ENCODE data around the gene ZNF385B.

DNA sequence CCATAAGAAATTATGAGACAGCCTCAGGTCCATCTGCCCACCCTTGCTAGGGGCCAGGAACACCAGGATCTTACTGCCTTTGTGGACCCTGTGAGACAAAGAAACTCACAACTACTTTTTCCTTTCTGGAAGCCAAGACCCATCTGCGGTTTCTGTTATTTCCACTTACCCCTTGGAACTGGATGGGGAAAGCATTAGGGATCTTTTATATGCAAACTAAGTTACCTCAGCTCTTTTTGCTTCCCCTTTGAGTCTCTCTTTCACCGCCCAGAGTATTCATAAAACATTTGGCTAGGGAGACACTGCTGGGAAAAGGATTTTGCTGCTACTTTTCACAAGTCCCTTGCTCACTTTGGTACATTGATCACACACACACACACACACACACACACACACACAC is 95.7 kb downstream of the ZNF385B start:
- no peak for TF ChIP-seq JUND (IDR thresholded peaks at IDR 0.05)
- TF ChIP-seq CTCF (IDR thresholded peaks at IDR 0.05; ENCODE audit: low read depth, low read length, missing input control), result no peak
- TF ChIP-seq RAD21 (IDR thresholded peaks at IDR 0.05), result no peak
- TF ChIP-seq, protein P1, sequence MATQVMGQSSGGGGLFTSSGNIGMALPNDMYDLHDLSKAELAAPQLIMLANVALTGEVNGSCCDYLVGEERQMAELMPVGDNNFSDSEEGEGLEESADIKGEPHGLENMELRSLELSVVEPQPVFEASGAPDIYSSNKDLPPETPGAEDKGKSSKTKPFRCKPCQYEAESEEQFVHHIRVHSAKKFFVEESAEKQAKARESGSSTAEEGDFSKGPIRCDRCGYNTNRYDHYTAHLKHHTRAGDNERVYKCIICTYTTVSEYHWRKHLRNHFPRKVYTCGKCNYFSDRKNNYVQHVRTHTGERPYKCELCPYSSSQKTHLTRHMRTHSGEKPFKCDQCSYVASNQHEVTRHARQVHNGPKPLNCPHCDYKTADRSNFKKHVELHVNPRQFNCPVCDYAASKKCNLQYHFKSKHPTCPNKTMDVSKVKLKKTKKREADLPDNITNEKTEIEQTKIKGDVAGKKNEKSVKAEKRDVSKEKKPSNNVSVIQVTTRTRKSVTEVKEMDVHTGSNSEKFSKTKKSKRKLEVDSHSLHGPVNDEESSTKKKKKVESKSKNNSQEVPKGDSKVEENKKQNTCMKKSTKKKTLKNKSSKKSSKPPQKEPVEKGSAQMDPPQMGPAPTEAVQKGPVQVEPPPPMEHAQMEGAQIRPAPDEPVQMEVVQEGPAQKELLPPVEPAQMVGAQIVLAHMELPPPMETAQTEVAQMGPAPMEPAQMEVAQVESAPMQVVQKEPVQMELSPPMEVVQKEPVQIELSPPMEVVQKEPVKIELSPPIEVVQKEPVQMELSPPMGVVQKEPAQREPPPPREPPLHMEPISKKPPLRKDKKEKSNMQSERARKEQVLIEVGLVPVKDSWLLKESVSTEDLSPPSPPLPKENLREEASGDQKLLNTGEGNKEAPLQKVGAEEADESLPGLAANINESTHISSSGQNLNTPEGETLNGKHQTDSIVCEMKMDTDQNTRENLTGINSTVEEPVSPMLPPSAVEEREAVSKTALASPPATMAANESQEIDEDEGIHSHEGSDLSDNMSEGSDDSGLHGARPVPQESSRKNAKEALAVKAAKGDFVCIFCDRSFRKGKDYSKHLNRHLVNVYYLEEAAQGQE (IDR thresholded peaks at IDR 0.05), result no peak
- no peak for TF ChIP-seq MAX (IDR thresholded peaks at IDR 0.05)
- TF ChIP-seq SP1 (IDR thresholded peaks at IDR 0.05), result no peak
- no peak for TF ChIP-seq FOXA1 (IDR thresholded peaks at IDR 0.05)
- TF ChIP-seq YY1 (IDR thresholded peaks at IDR 0.05), result no peak
- TF ChIP-seq ATF3 (IDR thresholded peaks at IDR 0.05), result no peak
- TF ChIP-seq RXRA (IDR thresholded peaks at IDR 0.05), result no peak
- TF ChIP-seq GABPA (IDR thresholded peaks at IDR 0.05 in 1 of 2, conservative IDR thresholded peaks at IDR 0.05 in 1 of 2), result no peak
- no peak for TF ChIP-seq HNF4A (conservative IDR thresholded peaks at IDR 0.05)
- TF ChIP-seq TAF1 (conservative IDR thresholded peaks at IDR 0.05), result no peak
- no peak for TF ChIP-seq NR2F2 (IDR thresholded peaks at IDR 0.05)
